ELR (cell line): ENCODE data around the gene GRAMD1A.
"Not testable (repeated sequence)": the region's sequence is repeated elsewhere in the genome, so short reads cannot be mapped to it uniquely, and the experiment has no call there.

Experiments
- DNase-seq: peaks from one replicate; pipeline ENCODE4 v3.0.0-alpha.2; 2015; ENCODE audit warnings: low read depth

The GRAMD1A gene

GRCh38 chr19:35038623-35039512 lies 38.7 kb downstream of the GRAMD1A start:
- no peak for DNase-seq

- no peak for DNase-seq
Observed at GRCh38 chr19:35039881-35040825, 40.0 kb downstream of the GRAMD1A start.

GRCh38 chr19:35040826-35041547 lies 40.9 kb downstream of the GRAMD1A start:
- no peak for DNase-seq

GRCh38 chr19:35041548-35042055 lies 41.5 kb downstream of the GRAMD1A start, which contains the start of gene HPN:
Gene HPN, plus strand, starts transcription at chr19:35041721. Its CDS starts 786 bp downstream, at chr19:35042507.
- DNase-seq = no peak

GRCh38 chr19:35042056-35042730 lies 42.1 kb downstream of the GRAMD1A start:
- DNase-seq = no peak

- no peak for DNase-seq
Observed at GRCh38 chr19:35042954-35043604, 43.0 kb downstream of the GRAMD1A start.

- DNase-seq = no peak
Observed at GRCh38 chr19:35043906-35044305, 43.8 kb downstream of the GRAMD1A start.

- DNase-seq = peak; percentile 53
Observed at GRCh38 chr19:35044317-35045117, 44.4 kb downstream of the GRAMD1A start.

GRCh38 chr19:35045667-35046300 lies 45.7 kb downstream of the GRAMD1A start:
- peak; percentile 65 for DNase-seq

- DNase-seq = no peak
Observed at GRCh38 chr19:35046461-35046860, 46.3 kb downstream of the GRAMD1A start.

- DNase-seq = no peak
Observed at GRCh38 chr19:35048911-35049411, 48.8 kb downstream of the GRAMD1A start.

- no peak for DNase-seq
Observed at GRCh38 chr19:35049456-35049855, 49.3 kb downstream of the GRAMD1A start.

- not testable (repeated sequence) for DNase-seq
Observed at GRCh38 chr19:35050662-35051061, 50.5 kb downstream of the GRAMD1A start.

- DNase-seq = not testable (repeated sequence)
Observed at GRCh38 chr19:35051268-35051667, 51.1 kb downstream of the GRAMD1A start.

GRCh38 chr19:35051796-35052195 lies 51.7 kb downstream of the GRAMD1A start:
- DNase-seq = no peak

GRCh38 chr19:35052599-35053190 lies 52.6 kb downstream of the GRAMD1A start:
- no peak for DNase-seq

GRCh38 chr19:35053667-35054293 lies 53.7 kb downstream of the GRAMD1A start:
- DNase-seq = no peak

GRCh38 chr19:35054626-35055025 lies 54.5 kb downstream of the GRAMD1A start:
- DNase-seq = no peak
